HG03378 (cell line): ENCODE data around the gene USP48.
"Not testable (repeated sequence)": the region's sequence is repeated elsewhere in the genome, so short reads cannot be mapped to it uniquely, and the experiment has no call there.

Experiments used
- ATAC-seq: cut with Tn5 transposase; IDR thresholded peaks from one replicate; pipeline ENCODE4 v1.9.1; 2021; ENCODE audit warnings: mild to moderate bottlenecking, moderate library complexity; ENCODE audit not compliant: unreplicated experiment

The USP48 gene, protein sequence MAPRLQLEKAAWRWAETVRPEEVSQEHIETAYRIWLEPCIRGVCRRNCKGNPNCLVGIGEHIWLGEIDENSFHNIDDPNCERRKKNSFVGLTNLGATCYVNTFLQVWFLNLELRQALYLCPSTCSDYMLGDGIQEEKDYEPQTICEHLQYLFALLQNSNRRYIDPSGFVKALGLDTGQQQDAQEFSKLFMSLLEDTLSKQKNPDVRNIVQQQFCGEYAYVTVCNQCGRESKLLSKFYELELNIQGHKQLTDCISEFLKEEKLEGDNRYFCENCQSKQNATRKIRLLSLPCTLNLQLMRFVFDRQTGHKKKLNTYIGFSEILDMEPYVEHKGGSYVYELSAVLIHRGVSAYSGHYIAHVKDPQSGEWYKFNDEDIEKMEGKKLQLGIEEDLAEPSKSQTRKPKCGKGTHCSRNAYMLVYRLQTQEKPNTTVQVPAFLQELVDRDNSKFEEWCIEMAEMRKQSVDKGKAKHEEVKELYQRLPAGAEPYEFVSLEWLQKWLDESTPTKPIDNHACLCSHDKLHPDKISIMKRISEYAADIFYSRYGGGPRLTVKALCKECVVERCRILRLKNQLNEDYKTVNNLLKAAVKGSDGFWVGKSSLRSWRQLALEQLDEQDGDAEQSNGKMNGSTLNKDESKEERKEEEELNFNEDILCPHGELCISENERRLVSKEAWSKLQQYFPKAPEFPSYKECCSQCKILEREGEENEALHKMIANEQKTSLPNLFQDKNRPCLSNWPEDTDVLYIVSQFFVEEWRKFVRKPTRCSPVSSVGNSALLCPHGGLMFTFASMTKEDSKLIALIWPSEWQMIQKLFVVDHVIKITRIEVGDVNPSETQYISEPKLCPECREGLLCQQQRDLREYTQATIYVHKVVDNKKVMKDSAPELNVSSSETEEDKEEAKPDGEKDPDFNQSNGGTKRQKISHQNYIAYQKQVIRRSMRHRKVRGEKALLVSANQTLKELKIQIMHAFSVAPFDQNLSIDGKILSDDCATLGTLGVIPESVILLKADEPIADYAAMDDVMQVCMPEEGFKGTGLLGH

DNA sequence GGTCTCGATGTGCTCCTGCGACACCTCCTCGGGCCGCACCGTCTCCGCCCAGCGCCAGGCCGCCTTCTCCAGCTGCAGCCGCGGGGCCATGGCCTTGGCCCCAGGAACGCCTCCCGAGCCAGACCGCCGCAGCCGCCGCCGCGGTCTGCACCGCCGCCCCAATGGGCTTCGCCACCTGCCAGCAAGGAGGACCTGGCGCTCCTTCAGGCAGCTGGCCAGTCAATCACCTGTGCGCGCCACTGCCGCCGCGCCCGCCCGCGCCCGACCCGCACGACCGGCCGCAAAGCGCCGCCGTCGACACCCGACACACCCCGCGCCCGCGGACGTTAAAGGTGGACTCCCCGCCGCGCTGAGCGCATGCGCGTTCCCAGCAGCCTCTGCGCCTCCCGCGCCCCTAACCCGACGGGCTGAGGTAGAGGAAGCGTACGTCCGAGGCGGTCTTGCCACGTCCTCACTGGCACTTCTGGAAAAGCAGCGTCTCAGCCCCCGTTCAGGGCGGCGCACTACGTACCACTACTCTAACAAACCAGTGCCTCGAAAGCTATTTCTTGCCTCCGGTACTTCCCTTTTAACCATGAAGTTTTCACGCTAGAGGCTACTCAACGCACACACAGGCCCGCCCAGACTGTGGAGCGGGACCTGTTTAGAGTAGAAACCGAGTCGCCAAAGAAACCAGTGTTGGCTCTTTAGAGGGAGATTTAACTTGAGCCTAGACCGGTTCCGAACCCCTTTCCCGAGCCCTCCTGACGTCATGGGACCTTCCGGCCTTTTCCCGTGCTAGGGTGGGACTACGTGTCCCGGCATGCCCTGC is at the start of gene USP48:
Gene USP48 (minus strand): TSS at position 282 of the 811 bp plus-strand sequence. CDS start 192 bp downstream, at position 90.
- ATAC-seq = peak; percentile 49

DNA sequence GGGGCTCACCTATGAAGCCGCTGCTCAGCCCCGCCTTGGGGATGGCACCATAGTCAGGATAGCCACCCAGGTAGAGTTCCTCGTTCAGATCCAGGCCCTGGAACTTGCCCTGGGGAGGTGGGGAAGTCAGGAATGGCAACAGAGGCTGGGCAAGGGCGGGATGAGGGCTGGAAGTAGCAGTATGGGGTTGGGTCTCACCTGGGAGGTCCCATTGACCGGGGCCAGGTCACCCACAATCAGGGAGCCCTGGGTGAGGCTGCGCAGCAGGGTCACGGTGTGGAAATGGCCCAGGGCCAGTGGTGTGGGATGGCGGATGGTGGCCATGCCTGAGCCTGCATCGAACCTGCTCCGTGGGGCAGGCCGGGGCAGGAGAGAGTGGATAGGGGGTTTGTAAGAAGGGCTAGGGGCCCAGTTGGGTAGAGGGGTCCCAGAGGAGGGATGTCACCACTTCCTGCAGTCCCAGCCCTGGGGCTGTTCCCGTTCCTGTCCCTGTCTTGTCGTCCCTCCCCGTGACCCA is 48.6 kb upstream of the USP48 start:
- ATAC-seq = no peak

DNA sequence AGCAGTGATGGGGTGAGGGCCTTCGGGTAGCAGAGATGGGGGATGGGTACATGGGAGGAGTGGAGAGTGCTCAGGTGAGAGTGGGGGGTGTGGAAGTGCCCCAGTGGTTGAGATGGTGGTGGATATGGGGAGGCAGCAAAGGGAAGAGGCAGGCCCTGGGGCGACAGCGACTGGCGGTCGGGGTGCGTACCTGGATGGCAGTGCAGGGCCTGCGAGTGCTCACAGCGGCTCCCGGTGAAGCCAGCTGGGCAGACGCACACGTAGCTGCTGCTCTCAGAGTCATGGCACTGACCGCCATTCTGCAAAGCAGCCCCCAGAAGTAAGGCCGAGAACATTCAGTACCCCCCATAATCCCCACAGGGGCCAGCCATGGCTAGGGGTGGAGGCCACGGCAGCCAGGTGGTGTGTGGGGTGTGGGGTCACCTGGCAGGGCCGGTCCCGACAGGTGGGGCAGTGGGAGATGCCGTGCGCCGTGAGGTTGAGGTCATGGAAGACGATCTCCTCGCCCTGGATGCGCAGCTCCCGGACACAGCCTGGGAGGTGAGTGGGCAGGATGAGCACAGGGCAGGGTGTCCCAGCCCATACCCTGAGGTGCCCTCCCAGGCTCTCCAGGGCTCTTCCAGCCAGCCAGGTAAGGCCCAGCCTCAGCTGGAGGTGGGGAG is 48.0 kb upstream of the USP48 start:
- no peak for ATAC-seq

DNA sequence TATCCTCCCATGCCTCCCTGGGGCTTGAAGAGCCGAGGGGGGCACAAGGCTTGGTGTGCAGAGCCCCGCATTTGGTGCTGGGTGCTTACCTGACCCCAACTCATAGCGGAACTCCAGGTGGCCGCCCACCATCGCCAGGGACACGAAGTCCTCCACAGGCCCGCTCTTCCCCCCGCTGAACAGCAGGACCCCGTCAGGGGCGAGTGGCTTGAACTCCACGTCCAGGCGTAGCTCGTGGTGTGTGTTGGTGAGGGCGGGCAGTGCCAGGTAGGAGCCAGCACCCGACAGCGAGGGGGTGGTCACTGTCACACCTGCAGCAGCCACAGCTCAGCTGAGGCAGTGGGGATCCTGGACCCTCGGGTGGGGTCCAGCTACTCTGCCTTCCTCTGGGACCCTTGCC is 46.3 kb upstream of the USP48 start:
- ATAC-seq = no peak

DNA sequence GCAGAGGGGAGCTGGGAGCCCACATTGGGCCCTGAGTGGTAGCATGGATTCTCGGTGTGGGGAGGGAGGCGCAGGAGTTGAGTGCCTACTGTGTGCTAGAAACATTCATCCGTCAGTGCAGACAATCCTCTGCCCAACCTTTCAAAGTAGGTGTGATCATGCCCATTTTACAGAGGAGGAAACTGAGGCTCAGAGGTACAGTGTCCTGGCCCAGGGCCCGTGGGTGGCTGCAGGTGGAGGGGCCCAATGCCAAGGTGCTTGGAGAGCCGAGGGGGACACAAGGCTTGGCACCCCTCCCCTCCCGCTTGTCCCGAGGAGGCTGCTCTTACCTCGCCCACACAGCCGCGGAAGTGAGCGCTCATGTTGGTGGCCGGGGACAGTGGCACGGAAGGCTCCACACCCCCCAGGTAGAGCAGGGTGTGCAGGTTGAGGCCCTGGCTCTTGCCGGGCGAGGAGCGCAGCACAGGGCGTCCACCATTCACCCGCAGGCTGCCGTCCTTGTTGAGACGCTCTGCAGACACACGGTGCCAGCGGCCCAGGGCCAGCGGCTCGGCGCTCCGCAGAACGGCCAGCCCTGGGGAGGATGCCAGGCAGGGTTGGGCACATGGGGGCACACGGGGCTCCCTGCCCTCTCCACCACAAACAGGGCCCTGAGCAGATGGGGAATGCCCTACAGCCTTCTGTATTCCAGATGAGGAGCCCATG is 45.7 kb upstream of the USP48 start:
- no peak for ATAC-seq

DNA sequence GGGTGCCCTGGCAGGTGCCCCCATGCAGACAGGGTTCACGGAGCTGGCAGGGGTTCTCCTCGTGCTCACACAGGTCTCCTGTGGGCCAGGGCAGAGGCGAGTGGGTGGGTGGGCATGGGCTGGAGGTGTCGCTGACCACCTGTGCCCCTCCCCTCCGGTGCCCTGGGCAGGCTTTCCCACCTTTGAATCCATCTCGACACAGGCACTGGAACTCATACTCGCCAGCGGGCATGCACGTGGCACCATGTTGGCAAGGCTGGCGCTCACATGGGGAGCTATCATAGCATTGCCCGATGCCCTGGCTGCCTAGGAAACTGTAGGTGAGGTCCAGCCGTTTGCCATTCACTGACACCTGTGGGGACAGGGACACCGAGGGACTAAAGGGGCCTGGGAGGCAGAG is 45.1 kb upstream of the USP48 start:
- no peak for ATAC-seq

DNA sequence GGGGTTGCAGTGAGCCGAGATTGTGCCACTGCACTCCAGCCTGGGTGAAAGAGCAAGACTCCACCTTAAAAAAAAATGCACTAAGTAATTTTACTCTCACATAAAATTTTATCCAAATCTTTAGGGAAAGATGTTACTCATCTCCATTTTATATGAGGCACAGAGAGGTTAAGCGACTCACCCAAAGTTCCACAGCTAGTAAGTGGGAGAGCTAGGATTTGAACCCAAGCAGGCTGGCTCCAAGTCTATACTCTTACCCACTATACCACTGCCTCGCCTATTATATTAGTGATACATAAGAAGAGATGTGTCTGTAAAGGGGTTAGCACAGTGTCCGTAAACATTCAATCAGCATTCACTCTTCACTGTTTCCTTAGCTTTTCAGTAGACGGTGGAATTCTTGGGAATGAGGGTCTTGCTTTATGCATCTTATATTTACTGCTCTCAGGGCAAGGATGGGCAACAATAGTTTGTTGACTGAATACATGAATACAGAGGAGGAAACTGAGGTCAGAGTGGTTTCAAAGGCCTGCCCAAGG is 44.3 kb upstream of the USP48 start:
- ATAC-seq = no peak

DNA sequence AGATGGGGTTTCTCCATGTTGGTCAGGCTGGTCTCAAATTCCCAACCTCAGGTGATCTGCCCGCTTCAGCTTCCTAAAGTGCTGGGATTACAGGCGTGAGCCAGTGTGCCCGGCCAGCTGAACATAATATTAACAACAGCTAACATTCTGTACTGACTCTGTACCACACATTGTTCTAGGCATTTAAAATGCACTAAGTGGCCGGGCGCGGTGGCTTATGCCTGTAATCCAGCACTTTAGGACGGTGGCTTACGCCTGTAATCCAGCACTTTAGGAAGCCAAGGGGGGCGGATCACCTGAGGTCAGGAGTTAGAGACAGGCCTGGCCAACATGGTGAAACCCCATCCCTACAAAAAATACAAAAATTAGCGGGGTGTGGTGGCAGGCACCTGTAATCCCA is 43.7 kb upstream of the USP48 start:
- not testable (repeated sequence) for ATAC-seq

DNA sequence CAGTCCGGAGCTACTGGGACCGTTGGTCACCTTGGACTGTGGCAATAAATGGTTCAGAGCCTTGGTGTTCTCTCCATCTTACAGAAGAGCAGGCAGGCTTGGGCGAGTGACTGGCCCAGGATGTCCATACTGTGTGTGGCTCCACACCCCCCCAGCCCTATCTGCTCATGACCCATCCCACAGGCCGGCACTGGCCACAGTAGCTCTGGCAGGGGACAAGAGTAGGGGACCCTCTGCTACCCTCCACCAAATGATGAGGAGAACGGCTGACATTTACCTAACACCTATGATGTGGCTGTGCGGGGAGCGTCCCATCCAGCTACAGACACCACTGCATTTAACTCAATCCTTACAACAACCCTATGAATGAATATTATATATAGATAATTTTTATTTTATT is 42.4 kb upstream of the USP48 start:
- ATAC-seq = no peak

DNA sequence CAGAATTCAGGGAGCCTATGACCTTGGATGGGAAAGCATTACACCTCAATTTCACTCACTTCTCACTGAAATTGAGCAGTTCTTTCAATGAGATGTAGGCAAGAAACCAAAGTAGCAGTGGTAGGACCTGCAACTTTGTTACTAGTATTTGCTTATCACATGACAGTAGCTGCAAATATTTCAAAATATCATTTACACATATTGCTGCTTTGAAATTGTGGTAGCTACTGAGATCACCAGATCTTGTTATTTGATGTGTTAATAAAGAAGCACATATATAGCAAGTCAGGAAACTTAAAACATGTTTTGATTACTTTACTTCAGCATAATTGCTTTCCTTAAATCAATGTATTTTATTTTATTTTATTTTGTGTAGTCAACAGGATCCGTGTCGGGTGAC is 42.0 kb upstream of the USP48 start:
- ATAC-seq = no peak

DNA sequence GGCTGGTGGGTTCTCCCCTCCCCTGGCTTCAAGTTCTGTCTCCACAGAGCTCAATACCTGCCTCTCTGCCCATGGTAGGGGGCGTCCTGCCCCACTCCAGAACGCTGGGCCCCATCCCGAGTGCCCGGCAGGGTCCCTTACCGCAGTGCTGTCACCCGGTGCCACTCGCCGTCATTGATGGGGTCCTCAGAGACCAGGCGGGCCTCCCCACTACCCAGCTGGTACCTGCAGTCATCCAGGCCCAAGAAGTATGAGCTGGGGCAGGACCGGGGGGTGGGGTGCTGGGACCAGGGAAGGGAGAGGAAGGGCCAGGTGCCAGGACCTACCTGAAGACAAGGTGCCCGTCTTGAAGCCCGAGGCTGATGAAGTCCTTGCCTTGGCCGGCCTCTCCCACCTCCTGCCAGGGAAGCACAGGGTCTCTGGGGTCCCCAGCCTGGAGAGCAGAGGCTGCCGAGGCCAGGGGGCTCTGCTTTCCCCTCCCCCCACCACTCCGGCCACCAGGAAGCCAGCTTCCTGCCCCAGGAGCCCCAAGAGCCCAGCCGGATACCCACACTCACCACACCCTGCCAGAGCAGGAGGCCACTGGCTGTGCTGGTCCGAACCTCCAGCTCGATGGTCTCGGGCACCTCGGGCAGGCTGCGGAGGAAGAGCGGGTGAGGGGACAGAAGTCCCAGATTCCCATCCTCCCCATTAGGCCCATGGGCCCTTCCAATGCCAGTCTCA is 41.2 kb upstream of the USP48 start:
- ATAC-seq = no peak

DNA sequence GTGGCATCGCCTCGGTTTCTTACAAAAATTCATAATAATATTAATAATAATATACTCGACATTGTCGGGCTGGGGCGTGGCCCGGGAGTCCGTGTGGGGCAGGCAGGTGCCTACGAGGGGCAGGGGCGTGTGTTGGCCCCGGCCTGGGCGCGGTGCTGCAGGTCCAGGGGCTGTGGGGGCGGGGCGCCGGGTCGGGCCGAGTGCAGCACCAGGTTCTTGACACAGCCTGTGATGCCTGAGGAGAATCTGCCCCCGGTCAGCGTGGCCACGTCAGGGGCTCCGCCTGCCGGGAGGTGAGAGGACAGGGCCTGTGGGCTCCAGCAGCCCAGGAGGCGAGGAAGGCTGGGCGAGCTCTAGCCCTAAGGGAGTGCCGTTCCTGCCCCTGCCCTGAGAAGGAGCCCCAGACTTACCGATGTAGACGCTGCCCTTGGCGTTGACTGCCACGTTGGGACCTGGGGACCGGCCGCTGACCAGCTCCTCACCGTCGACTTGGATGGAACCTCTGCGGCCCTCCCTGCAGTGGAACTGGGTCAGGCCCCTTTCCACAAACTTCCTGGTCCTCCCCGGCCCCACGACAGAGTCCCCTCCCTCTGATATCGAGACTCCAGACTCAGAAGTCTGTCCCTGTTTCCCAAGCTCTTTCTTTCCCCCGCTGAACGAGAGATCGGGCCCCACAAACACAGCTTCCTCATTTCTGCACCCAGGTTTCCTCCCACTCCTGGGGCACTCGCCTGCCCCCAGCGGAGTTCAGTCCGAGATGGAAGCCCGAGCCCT is 40.4 kb upstream of the USP48 start:
- ATAC-seq = no peak

DNA sequence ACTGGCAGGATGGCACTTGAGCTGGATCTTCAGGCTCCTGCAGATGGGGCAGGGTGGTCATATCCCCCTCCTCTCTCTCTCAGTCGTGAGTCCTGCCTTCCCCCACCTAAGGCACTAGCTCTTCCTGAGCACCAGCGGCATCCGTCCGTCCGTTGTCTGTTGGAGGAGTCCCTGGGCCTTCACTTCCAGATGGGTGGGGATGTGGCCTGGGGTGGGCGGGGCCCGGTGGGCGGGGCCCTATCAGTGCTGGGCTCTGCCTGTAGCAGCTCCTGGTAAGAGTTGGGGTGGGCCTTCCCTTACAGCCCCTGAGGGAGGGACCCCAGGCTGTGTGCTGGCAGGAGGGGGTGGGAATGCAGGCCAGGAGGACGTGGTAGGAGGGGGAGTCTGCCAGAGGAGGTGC is 39.4 kb upstream of the USP48 start:
- ATAC-seq = no peak

DNA sequence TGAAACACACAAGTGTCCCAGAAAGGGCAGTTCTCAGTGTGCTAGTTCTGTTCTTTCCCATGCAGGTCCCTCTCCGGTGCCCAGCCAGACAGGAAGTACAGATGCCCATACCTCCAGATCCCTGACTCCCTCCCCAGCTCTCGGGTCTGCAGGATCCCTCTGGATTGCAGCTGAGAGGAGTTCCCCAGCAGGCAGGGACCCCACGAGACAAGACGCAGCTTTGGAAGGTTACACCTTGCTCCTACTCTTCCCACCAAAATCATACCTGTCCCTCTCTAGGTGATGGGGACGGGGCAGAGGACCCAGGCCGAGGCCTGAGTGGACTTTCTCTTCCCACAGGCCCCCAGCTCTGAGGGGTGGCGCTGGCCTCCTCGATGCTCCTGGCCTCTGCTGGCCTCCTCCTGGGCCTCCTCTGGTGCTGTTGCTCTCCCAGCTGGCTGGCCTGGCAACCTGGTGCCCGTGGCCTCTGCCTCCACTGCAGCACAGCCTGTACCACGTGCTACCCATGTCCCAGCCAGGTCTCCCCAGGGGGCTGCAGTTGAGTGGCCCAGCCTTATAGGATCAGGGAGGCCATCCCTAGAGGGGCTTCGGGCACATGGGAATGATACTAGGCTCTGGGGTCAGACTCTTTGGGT is 38.6 kb upstream of the USP48 start:
- no peak for ATAC-seq

DNA sequence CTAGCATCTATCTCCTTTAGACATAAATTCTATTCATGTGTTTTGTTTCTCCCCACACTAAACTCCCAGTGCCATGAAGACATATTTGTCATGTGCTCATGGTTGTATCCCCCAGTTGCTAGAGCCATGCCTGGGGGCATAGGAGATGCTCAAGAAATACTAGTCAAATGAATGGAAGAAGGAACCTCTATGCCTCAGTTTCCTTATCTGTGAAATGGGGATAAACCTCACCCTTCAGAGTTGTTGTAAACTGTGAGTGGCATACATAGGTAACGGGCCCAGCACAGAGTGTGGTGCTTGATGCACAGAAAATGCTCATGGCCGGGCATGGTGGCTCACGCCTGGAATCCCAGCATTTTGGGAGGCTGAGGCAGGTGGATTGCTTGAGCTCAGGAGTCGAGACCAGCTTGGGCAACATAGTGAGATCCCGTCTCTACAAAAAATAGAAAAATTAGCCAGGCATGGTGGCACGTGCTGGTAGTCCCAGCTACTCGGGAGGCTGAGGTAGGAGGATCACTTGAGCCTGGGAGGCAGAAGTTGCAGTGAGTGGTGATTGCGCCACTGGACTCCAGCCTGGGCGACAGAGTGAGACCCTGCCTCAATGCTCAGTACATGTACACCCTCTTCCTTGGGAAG is 37.8 kb upstream of the USP48 start:
- no peak for ATAC-seq

DNA sequence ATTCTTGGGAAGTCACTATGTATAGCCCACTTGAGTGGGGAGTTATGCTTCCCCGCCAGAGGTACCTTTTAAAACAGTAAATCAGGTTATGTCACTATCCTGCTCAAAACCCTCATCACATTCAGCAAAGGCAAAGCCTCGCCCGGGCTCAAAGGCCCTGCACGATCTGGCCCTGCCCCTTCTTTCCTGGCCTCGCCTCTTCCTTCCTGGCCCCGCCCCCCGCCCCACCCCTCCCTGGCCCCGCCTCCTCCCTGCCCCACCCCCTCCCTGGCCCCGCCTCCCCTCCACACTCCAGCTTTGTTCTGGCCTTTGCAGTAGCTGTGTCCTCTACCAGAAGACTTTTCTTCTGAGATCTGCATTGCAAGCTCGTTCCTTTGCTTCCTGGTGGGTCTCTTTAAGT is 35.7 kb upstream of the USP48 start:
- ATAC-seq = no peak
